ENCODE data around the gene LPP.

LPP gene

DNA sequence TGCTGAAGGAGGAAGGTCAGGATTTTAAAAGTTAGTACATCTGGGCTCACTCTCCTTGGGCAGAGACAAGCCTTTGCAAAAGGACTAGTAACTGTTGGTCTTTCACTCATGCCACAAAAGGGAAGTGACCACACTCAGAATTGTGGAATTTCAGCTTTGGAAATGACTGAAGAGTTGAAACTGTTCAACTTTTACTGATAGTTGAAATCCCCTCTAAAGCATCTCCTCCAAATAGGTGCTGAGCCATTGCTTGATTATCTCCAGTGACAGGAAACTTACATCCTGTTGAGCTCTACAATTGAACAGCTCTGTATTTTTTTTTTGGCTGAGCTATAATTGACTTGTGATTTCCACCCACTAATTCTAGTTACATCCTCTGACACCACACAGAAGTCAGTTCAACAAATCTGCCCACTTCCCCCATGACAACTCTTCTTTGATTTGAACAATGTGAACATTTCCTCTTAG, 763.0 kb downstream of the LPP start:
- in situ Hi-C loops (cut with HindIII; ENCODE audit: low pct_ligation_motif_present, low sequenced_read_pairs): no loop called here
- no peak overlapping the region for H3K27ac ChIP-seq
- H3K36me3 ChIP-seq (replicated peaks): no peaks in the 10 kb centered on the region
- DNase-seq: no peak
- TF ChIP-seq, protein P1, sequence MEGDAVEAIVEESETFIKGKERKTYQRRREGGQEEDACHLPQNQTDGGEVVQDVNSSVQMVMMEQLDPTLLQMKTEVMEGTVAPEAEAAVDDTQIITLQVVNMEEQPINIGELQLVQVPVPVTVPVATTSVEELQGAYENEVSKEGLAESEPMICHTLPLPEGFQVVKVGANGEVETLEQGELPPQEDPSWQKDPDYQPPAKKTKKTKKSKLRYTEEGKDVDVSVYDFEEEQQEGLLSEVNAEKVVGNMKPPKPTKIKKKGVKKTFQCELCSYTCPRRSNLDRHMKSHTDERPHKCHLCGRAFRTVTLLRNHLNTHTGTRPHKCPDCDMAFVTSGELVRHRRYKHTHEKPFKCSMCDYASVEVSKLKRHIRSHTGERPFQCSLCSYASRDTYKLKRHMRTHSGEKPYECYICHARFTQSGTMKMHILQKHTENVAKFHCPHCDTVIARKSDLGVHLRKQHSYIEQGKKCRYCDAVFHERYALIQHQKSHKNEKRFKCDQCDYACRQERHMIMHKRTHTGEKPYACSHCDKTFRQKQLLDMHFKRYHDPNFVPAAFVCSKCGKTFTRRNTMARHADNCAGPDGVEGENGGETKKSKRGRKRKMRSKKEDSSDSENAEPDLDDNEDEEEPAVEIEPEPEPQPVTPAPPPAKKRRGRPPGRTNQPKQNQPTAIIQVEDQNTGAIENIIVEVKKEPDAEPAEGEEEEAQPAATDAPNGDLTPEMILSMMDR (IDR thresholded peaks at IDR 0.05; ENCODE audit: low read depth, low read length, missing control alignments): no peak
- no peaks in the 10 kb centered on the region for H3K27me3 ChIP-seq (replicated peaks)
- no peak overlapping the region for H3K4me3 ChIP-seq (ENCODE audit: low read depth, low read length)

DNA sequence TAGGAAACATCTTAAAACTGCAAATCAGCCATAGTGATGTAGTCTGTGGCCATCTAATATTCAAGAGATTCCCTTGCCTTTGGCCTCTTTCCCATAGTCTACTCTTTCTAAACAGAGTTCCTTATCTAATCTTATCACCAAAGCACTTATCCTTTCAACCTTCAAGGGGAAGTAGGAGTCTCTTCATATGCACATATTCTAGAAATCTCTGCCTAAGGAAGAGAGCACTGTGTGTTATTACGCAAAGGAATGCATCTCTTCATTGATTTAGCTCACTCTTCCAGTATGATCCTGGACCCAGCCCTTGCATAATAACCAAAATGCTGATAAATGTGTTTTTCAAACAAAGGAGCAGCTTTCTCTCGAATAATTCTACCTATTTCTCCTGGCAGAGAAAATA, 764.1 kb downstream of the LPP start:
- H3K27me3 ChIP-seq (replicated peaks): no peaks in the 10 kb centered on the region
- in situ Hi-C loops (cut with HindIII; ENCODE audit: low pct_ligation_motif_present, low sequenced_read_pairs): no loop called here
- H3K27ac ChIP-seq: no peak overlapping the region
- TF ChIP-seq, protein P1 (IDR thresholded peaks at IDR 0.05; ENCODE audit: low read depth, low read length, missing control alignments): no peak
- no peak overlapping the region for H3K4me3 ChIP-seq (ENCODE audit: low read depth, low read length)
- no peaks in the 10 kb centered on the region for H3K36me3 ChIP-seq (replicated peaks)
- DNase-seq: no peak

DNA sequence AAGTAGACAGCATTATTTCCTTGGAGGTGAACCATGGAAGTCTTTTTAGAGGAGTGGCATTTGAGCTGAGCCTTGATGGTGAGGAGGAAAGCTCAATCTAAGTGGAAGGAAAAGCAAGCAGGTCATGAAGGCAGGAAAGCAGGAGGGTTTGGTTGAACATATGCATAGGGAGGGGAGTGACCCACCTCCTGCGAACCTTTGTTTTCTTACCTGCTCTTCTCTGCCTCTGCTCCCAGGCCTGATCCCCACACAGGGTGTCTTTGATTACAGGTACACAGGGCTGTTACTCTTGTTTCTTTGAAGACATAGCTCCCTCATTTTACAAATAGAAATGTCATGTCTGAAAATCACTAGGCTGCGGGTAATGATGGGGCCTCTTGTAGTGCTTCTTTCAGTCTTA, 769.7 kb downstream of the LPP start:
- H3K27me3 ChIP-seq (replicated peaks): no peaks in the 10 kb centered on the region
- TF ChIP-seq, protein P1 (IDR thresholded peaks at IDR 0.05; ENCODE audit: low read depth, low read length, missing control alignments): no peak
- no peaks in the 10 kb centered on the region for H3K36me3 ChIP-seq (replicated peaks)
- in situ Hi-C loops (cut with HindIII; ENCODE audit: low pct_ligation_motif_present, low sequenced_read_pairs): no loop called here
- H3K4me3 ChIP-seq (ENCODE audit: low read depth, low read length): no peak overlapping the region
- no peak overlapping the region for H3K27ac ChIP-seq
- no peak for DNase-seq

DNA sequence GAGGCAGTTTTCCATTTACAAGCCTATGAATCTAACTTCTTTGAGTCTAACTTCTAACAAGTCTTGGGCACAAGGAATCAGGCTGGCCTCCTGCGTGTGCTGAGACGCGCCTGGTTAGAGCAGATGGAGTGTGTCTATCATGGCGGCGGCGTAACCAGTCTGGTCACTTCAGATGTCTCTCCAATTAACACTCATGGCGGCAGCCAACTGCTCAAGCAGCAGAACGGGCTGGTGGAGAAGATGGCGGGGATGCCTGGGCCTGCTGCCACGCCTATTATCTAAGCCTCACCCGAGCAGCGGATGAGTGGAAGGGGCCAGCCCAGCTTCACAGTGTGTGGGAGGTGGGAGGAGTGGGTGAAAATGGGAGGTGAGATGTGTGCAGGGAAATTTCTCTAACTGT, 771.4 kb downstream of the LPP start:
- H3K27ac ChIP-seq: no peak overlapping the region
- H3K36me3 ChIP-seq (replicated peaks): no peaks in the 10 kb centered on the region
- no peak overlapping the region for H3K4me3 ChIP-seq (ENCODE audit: low read depth, low read length)
- no peaks in the 10 kb centered on the region for H3K27me3 ChIP-seq (replicated peaks)
- no peak for DNase-seq
- TF ChIP-seq, protein P1 (IDR thresholded peaks at IDR 0.05; ENCODE audit: low read depth, low read length, missing control alignments): no peak
- in situ Hi-C loops (cut with HindIII; ENCODE audit: low pct_ligation_motif_present, low sequenced_read_pairs): no loop called here

DNA sequence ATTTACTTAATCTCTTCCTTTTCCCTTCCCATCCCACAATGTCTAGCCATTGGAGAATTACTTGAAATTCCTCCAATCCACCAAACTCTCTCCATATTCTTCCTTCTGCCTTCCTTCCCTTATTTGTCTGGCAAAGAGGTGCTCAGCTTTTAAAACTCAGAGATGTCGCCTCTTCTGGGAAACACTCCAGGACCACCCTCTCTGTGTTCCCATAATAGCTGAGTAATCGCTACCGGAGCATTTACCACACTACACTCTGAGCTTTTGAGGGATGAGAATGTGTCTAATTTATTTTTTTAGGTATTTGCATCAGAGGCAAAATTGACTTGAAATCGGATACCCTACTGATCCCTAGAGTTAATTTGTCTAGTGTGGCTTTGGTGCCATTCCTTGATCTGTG, 772.2 kb downstream of the LPP start:
- H3K36me3 ChIP-seq (replicated peaks): no peaks in the 10 kb centered on the region
- TF ChIP-seq, protein P1 (IDR thresholded peaks at IDR 0.05; ENCODE audit: low read depth, low read length, missing control alignments): no peak
- H3K4me3 ChIP-seq (ENCODE audit: low read depth, low read length): no peak overlapping the region
- no peaks in the 10 kb centered on the region for H3K27me3 ChIP-seq (replicated peaks)
- no peak for DNase-seq
- in situ Hi-C loops (cut with HindIII; ENCODE audit: low pct_ligation_motif_present, low sequenced_read_pairs): no loop called here
- H3K27ac ChIP-seq: no peak overlapping the region

DNA sequence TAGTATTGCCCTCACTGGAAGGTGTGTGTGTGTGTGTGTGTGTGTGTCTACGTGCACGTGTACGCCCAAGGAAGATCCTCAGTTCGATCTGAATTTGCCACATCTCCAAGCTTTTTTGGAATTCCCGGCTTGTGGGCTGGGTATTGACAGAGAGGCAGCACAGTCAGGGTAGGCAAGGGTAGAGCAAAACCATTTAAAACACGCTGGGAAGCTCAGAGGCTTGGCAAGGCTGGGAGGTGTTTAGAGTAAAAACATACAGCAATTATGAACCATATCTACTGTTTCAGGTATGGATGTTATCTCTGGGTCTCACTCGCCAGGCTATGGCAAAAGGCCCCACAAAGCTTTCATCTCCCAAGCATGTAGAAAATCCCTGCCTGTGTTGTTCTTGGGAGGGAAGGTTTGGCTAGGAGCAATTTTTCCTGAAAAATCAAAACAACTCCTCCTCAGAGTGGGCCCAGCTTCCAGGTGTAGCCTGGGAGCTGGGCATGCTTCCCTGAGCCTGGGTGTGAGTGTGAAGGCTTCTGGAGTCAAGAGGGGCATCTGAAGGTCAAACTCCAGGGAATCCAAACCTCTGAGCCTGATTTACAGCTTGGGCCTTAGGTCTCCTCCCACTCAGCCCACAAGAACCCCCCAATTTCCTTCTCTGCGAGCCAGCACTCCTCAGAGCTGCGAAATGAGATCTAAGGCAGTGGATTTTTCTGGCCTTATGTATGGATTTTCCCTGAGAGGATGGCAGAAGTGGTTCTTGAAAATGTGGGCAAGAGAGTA, 773.0 kb downstream of the LPP start:
- H3K4me3 ChIP-seq (ENCODE audit: low read depth, low read length): no peak overlapping the region
- no peaks in the 10 kb centered on the region for H3K36me3 ChIP-seq (replicated peaks)
- TF ChIP-seq, protein P1 (IDR thresholded peaks at IDR 0.05; ENCODE audit: low read depth, low read length, missing control alignments): no peak
- in situ Hi-C loops (cut with HindIII; ENCODE audit: low pct_ligation_motif_present, low sequenced_read_pairs): no loop called here
- H3K27me3 ChIP-seq (replicated peaks): no peaks in the 10 kb centered on the region
- H3K27ac ChIP-seq: no peak overlapping the region
- no peak for DNase-seq
